ENCODE measurements around the gene GLCCI1.

The GLCCI1 gene

DNA sequence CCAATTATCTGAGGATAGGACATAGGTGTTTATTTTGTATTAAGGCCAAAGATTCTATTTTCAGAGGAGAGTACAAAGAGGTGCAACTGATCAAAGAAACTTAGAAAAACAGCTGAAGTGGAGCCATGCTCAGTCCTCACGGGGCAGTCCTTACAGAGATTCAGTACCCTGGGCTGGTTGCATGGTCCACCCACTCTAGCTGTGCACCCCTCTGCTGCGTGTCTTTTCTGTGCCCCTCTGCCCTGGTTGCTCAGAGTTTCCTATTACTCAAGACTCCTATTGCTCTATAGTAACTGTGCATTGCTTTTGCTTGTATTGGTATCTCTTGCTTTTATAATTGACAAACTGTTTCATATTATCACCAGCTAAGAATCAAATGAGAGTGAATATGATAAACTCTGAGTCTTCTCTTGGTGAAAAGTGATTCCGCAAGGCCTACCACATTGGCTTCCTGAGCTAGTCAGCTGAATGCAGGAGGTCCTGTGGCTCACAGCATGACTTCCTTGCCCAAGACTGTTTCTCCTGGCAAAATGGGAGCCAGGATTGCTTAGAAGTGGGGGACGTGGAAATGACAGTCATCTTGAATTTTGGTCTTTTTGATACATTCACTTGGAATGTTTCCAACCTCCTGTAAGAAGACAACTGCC lies 137.0 kb downstream of the GLCCI1 start:
- peak; percentile 25 to 49 for ATAC-seq

DNA sequence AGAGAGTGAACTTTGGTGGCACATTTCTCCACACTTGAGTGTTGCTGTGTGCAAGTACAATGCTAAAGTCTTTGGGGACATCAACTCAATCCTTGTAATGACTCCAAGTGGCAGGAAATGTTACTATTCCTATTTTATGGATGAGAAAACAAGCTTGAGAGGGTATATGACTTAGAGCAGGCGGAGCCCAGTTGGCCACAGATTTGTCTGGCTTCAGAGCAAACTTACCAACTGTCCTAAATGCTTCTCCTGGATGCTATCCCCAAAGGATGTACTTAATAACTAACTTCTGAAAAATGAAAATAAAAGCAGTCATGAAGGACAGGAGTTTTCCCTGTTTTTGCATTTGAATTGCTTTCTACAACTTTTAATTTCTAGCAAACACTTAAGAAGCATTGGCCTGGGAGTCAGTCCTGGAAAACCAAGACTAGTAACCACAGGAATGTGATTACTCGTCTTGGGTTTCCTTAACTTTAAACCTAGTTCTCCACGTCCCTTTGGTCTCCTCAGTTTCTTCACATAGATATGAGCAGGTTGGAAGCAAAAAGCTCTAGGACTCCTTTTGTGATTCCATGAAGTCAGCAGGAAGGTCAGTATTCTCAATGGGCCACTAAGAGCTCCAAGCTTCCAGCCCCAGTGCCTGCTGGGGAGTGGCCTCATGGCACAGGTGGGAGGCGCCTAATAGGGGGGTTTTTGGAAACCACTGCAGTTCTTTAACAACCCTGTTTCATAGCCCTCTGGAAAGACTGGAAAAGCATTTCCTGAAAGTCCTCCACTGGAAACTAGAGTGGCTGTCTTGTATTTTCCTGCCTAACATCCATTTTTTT lies 140.8 kb downstream of the GLCCI1 start:
- ATAC-seq: no peak

DNA sequence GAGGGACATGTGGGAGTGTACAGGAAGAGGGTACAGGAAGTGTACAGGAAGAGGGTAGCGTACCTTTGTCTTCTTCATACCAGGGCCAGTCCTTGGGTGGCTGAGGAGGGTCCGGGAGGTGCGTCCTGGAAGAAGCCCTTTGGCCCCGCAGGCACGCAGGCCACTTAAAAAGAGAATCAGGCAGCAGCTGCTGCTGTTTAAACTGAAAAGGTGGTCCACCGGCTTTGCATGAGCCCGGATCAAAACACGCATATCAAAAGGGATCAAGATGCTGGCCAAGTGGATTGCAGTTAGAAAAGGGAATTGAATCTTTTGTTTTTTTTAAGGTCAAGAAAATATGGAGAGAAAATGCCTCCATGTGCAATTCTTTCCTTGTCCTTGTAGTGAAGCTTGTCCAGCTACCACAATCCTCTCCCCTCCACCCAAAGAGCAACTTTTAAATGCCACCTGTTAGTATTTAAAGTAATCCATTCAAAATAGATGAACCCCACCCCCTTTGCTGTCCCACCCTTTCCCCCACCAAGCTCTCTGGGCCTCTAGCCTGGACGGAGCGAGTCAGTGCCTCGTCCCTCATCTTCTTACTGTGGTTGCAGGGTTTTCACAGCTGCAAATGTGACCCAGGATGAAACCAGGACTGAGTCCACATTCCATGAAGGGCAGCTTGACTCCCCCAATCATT lies 142.8 kb downstream of the GLCCI1 start:
- no peak for ATAC-seq

DNA sequence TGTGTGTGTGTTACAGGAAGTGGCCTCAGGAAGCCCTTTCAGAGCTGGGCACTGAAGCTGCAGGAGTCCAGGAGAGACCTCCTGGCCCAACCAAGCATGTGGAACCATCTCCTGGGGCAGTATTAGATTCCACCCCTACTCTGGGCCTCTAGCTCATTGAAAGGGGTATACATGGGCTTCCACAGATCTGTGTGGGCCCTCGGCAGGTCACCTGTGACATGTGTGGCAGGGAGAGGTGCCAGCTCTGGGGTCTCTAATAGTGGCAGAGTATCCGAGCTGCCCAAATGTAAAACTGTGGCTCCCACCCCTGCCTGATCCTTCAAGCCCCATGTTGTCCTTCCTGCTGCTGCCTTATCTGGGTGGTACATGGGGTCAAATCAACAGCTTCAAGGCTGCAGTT lies 144.1 kb downstream of the GLCCI1 start:
- no peak for ATAC-seq

DNA sequence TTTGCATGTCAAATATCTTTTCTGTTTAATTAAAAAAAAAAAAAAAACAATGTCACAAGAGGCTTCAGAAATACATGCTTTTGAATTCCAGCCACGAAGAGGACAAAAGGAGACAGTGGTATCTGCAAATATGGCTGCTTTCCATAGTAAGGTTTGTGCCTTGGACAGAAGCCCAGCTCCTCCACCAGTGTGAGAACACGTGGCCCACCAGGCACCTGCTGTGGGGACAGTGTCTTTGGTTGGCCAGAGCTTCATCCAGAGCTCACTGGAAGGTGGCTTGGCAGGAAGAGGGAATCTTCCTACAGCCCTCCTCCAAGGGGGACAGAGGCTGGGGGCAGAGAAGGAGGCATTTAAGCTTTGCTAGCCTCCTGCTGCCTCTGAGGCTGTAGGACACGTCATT lies 144.6 kb downstream of the GLCCI1 start:
- ATAC-seq: no peak

DNA sequence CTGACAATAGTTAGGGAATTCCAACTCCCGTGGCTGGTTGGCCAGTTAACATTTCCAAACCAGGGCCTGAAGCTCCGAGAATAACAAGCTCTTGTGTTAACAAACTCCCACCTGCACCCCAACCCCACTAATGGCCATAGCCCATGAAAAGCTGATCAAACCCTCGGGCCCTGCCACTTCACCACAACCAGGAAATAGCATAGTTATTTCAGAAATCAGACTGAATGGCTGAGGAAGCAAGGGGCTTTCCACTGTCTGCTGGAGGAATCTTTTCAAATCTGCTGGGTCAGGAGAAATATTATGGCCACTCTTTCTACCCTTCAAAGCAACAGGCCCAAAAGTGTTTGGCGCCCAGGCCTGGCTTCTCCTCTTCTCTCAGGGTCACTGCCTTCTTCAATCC lies 145.6 kb downstream of the GLCCI1 start:
- no peak for ATAC-seq

DNA sequence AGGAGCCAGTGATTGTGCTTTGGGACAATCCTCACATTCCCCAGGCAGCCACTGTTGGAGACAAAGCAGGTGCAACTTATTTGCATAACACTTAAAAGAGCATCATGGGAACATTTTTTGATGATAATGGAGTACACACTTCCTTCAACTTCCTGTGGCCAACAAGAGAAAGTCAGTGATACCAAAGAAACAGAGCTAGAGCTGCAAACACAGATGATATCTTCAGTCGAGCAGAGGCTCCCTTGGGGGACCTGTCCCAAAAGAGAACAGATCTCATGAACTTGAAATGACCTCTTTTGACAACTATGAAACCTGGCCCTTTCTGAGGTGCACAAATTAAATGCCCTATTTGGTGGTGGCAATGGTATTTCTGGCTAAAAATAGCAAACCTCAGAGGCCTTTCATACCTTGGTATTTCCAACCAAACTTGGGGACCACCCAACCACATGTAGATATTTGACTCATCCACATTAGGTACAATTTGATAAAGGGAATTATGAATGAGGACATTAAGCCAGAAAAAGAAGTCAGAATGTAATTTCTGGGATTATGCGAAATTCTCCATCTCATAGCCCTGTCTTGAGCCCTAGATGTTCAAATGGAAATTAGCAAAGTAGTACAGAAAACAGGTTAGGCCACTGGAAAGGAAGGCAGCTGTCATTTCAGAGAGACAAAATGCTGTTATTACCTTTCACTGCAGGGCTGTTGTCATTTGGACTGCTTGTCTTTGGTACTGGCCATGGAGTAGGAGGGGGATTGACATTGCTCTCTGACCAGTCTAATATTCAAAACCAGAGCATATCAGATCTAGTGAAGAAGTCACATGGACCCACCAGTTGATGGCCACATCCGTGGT lies 147.2 kb downstream of the GLCCI1 start:
- ATAC-seq: peak; percentile 55 to 79

DNA sequence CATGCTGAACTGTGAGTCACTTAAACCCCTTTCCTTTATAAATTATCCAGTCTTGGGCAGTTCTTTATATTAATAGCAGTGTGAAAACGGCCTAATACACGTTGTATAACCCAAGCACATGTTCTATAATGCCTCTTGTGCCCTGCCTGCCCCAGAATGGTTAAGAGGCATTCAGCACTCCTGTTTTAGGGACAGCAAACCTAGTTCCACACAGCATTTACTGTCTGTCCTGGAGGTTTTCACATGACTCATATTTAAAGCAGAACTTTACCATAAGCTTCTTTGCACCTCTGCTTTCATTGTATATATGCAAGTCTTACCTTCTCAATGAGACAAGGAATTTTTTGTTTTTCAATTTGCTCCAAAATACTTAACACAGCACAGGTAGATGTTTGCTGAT lies 148.6 kb downstream of the GLCCI1 start:
- ATAC-seq: no peak

DNA sequence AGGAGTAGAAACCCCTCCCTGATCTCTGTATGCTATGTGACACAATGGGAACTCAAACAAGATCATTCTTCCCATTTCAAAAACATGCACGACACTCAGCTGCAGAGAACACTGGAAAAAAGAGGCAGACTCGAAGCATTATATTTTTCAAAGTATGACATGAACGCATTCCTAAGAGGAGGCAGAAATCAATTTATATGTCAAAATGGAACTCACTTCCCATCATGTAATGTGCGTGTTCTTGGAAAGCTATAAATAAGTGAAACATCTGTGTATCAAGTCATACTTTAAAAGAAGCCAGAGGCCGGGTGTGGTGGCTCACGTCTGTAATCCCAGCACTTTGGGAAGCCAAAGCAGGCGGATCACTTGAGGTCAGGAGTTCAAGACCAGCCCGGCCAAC lies 150.7 kb downstream of the GLCCI1 start:
- ATAC-seq: no peak

DNA sequence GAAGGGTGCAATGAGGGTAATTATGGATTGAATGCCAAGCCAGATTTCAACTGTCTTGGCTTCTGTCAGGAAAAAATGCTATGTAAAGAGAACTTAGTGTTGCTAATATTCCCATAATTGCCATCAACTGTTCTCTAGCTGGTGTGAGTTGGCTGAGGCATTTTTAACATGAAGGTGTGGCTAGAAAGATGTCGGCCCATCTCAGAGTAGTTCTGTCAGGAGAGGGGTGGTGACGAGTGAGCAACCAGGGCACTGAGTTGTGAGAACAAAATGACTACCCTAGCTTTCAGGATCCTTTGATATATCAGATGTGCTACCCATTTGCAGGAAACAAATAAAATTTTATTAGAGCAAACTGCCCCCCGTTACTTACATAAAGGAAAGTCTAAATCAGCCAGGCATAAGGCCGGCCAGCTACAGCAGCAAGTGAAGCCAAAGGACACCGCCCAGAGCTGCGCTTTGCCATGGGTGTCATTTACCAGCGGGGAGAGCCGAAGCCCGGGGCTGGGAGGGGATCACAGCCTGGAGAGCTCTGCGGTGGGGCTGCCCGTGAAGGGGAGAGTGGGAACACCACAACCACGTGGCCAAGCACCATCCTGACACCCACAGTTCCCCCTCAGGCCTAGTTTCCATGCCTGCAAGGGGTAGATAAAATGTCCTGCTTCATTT lies 151.9 kb downstream of the GLCCI1 start:
- peak in 1 of 2 donors; percentile 63 for ATAC-seq

DNA sequence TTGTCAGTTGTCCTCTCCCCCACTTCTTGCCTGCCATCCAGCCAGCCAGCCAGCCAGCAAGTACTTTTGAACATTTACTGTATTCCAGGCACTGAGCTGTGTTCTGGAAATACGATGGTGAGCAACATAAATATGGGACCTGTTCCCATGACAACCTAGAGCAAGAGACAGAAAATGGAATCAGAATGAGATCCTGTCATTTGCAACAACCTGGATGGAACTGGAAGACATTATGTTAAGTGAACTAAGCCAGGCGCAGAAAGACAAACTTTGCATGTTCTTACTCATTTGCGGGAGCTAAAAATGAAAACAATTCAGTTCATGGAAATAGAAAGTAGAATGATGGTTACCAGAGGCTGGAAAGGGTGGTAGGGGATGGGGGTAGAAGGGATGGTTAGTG lies 152.6 kb downstream of the GLCCI1 start:
- ATAC-seq: no peak

DNA sequence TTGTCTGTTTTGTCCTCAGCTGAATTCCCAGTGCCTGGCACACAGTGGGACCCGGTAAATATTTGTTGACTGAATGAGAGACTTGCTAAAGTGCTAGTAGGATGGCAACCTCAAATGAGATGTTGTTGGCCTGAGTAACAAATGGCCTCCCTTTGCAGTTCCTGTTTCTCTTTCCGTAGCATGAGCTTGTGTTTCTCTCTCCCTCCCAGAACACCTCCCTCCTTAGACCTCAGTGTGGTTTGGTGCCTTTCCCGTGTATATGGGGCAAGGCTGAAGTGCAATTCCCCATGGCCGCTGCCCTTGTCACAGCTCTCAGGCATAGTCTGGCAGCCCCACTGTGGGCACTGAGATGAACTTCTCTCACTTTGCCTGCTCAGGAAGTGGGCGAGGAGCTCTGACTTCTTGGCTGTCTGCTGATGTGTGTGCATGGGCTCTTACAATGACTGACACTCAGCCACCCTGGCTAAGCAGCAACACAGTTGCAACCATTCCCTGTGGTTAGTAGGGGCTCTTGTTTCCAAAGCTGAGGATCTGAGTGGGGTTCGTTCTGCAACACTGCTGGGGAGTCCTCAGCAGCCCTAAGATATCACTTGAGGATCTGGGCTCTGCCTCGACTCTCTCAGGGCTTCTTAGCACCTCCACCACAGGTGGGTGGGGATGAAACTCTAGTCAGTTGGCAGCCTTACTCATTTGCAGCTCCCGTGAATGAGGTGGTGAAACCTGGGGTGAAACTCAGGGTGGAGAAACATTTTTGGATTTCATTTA lies 157.3 kb downstream of the GLCCI1 start:
- peak; percentile 87 to 91 for ATAC-seq

DNA sequence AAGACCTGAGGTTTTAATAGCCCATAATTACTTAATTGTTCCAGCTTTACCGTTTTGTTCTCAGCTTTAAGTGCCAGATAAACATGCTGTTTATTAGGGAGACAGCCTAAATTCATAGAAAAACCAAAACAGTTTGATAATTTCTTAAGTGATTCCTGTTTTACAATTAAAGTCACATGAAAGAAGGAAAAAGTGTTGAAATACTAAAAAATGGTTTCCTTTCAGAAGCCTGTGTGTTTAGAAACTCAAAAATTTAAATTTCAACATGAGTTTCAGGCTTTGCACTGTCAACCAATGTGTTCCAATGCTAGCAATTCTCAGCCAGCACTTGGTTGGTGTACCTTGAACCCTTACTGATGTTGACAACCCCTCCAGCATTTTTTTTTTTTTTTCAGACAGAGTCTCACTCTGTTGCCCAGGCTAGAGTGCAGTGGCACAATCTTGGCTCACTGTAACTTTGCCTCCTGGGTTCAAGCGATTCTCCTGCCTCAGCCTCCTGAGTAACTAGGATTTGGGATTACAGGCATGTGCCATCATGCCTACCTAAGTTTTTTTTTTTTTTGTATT lies 158.1 kb downstream of the GLCCI1 start:
- no peak for ATAC-seq

DNA sequence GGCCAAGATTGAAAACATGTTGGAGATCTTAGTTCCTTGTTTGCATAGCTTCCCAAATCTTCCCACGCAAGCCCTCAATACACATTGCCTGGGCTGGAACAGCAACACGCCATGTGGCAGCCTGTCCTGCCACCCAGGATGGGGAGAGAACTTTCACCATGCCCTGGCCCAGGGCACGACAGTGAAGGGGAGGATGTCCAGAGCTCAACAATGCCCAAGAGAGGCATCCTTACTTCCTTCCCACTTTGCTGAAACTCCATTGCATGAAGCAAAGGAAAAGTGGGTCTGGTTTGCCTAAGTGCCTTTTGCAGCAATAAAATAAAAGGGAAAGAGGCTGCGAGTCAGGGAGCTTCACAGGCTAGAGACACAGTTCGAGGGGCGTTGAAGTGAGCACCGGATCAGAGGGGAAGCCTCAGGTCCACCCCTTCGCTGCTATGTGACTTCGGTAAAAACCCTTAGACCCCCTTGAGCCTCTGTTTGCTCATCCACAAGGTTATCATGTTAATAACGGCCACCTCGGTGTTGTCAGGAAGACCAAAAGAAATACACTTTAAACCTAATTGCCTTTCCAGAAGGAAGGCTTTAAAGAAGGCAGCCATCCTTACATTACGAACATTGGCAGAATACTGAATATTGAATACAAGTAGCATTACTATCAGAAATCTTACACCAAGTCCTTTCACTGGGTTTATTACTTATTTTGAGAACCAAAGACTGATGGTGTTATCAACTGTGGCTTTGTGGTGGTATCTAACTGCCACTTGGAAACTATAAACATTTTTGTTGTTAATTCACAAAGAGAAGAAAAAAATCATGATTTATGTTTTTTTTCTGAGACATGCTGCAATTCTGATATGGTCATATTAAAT lies 160.1 kb downstream of the GLCCI1 start:
- ATAC-seq: no peak

DNA sequence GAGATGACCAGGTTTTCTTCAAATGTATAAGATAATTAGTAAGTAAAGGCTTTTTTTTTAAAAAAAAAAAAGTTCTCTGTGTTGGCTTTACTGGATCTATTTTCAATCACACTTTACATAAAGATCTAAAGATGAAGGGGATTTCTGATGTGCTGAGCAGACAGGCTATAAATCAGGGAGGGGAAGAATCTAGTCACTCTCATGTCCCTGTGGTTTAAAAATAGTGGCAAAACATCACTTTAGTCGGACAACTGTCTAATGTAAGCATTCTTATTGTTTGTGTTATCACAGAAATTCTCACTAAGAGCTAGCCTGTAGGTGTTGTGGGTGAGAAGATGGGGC lies 160.7 kb downstream of the GLCCI1 start:
- ATAC-seq: peak in 1 of 2 donors; percentile 4

DNA sequence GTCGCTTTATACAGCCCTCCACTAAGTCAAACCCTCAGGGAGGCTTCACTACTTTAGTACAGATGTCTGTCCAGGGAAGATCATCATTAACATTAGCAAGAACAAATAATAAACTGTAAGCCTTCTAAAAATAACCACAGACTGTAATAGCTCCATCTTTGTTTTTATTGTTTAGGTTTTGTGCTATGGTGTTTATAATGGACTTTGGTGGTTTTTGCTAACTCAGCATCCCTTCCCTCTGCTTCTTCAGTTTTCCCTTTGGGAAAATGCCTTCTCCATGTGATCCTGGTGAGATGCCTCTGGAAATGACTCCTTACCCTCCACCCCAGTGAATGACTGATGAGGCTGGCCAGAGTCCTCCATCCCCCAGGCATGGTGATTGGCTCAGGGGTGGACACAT lies 162.1 kb downstream of the GLCCI1 start:
- no peak for ATAC-seq

DNA sequence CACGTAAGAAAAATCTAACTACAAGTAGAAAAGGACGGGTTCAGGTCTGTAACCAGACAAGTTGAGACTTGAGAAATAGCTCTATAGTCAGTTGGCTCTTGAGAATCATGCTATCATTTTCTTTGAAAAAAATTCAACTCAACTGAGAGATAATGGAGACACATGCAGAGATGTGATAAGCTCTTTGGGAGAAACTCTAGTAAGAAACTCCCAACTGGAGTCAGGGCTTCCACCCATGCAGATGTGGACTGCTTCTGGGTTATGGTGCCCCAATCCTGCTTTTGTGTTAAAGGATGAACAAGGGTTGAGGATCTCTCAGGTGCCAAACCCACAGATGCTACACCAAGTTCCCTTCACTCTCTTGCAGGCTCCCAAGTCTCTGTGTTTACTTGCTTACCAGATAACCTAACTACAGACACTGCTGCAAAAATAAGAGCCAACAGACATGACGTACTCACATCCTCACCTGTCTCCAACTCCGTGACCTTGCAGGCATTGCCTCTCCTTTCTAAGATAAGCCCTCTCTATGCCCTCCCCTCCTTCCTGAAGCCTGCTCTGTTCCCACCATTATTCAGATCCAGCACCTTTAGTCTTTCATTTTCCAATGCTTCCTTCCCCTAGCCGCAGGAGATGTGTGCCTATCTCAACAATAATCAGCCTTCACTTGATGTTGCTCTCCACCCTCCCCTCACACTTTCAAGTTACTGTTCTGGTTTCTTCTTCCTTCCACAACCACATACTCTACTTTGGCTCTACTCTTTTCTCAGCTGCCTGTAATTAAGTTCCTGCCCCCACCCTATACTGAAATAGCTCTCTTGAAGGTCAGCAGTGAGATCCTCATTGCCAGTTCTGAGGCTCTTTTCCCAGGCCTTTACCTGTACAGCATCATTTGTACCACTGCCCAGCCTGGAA lies 163.4 kb downstream of the GLCCI1 start:
- no peak for ATAC-seq

DNA sequence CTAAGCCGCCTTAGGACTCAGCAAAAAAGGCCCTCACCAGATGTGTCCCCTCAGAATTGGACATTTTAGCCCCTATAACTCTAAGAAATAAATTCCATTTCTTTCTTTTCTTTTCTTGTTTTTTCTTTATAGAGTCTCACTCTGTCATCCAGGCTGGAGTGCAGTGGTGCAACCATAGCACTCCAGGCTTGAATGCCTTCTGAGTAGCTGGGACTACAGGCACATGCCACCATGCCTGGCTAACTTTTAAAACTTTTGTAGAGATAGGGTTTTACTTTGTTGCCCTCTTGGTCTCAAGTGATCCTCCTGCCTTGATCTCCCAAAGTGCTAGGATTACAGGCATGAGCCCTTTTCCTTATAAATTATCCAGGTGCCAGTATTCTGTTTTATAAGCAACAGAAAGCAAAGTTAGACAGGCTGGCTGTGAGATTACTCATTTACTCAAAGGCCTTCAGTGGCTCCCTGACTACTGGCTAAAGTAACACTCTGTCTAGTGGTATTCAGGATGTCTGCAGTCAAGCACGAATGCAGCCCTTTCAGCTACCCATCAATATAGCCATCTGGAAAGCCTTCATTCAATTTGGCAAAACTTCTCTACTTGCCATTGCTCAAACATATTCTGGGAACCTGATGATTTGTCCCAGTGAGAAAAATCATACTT lies 164.7 kb downstream of the GLCCI1 start:
- ATAC-seq: no peak

All from activated CD4-positive, CD25-positive, alpha-beta regulatory T cell treated with anti-CD3 and anti-CD28 coated beads, Interleukin-2, amount 50 U/mL, for 24 hours (primary cell).